HL-60 (cell line): ENCODE results near the gene NANOS2.

Experiments
- DNase-seq, 2 experiments: peaks; one replicate each; pipeline ENCODE4 v3.0.0-alpha.2; 2010 to 2020; ENCODE audit warnings: low read depth in 1 of 2, low spot score in 1 of 2
- H3K27ac ChIP-seq: fragments of 250-450 bp; sonication (Bioruptor Pico); replicated peaks from 2 replicates; pipeline ENCODE4 v1.5.1; 2020; ENCODE audit warnings: mild to moderate bottlenecking, moderate library complexity
- H3K27me3 ChIP-seq: fragments of 250-450 bp; sonication (Bioruptor Pico); 2 replicates; pipeline ENCODE4 v1.5.1; 2021; ENCODE audit warnings: mild to moderate bottlenecking, moderate library complexity; ENCODE audit not compliant: insufficient read depth, poor library complexity, severe bottlenecking
- H3K4me3 ChIP-seq: replicated peaks from 2 replicates; pipeline ENCODE4 v1.5.1; 2011; ENCODE audit warnings: mild to moderate bottlenecking, control low read depth, low read length; ENCODE audit not compliant: insufficient read depth
- GABPA ChIP-seq: IDR thresholded peaks from 2 replicates; pipeline ENCODE4 v1.6.1; 2012; ENCODE audit warnings: low read depth
- POLR2AphosphoS5 ChIP-seq: IDR thresholded peaks from 2 replicates; pipeline ENCODE4 v1.6.1; 2012; ENCODE audit warnings: low read depth
- SPI1 ChIP-seq: IDR thresholded peaks from 2 replicates; pipeline ENCODE4 v1.6.1; 2012; ENCODE audit warnings: low read depth, mild to moderate bottlenecking, borderline replicate concordance
- TF ChIP-seq, protein P1 (sequence below): IDR thresholded peaks from 2 replicates; pipeline ENCODE4 v1.6.1; 2012; ENCODE audit warnings: low read depth; ENCODE audit not compliant: insufficient replicate concordance
- TF ChIP-seq, protein P2 (sequence below): IDR thresholded peaks from one replicate; pipeline ENCODE4 v1.5.1; 2011; ENCODE audit warnings: low read length, control low read depth, inconsistent platforms; ENCODE audit not compliant: insufficient read depth

NANOS2 gene

GRCh38 chr19:45924891-45925447 is 10.4 kb upstream of the NANOS2 start:
- DNase-seq, result no peak
- TF ChIP-seq, protein P1, sequence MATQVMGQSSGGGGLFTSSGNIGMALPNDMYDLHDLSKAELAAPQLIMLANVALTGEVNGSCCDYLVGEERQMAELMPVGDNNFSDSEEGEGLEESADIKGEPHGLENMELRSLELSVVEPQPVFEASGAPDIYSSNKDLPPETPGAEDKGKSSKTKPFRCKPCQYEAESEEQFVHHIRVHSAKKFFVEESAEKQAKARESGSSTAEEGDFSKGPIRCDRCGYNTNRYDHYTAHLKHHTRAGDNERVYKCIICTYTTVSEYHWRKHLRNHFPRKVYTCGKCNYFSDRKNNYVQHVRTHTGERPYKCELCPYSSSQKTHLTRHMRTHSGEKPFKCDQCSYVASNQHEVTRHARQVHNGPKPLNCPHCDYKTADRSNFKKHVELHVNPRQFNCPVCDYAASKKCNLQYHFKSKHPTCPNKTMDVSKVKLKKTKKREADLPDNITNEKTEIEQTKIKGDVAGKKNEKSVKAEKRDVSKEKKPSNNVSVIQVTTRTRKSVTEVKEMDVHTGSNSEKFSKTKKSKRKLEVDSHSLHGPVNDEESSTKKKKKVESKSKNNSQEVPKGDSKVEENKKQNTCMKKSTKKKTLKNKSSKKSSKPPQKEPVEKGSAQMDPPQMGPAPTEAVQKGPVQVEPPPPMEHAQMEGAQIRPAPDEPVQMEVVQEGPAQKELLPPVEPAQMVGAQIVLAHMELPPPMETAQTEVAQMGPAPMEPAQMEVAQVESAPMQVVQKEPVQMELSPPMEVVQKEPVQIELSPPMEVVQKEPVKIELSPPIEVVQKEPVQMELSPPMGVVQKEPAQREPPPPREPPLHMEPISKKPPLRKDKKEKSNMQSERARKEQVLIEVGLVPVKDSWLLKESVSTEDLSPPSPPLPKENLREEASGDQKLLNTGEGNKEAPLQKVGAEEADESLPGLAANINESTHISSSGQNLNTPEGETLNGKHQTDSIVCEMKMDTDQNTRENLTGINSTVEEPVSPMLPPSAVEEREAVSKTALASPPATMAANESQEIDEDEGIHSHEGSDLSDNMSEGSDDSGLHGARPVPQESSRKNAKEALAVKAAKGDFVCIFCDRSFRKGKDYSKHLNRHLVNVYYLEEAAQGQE, result no peak
- no peak for TF ChIP-seq GABPA
- TF ChIP-seq, protein P2, sequence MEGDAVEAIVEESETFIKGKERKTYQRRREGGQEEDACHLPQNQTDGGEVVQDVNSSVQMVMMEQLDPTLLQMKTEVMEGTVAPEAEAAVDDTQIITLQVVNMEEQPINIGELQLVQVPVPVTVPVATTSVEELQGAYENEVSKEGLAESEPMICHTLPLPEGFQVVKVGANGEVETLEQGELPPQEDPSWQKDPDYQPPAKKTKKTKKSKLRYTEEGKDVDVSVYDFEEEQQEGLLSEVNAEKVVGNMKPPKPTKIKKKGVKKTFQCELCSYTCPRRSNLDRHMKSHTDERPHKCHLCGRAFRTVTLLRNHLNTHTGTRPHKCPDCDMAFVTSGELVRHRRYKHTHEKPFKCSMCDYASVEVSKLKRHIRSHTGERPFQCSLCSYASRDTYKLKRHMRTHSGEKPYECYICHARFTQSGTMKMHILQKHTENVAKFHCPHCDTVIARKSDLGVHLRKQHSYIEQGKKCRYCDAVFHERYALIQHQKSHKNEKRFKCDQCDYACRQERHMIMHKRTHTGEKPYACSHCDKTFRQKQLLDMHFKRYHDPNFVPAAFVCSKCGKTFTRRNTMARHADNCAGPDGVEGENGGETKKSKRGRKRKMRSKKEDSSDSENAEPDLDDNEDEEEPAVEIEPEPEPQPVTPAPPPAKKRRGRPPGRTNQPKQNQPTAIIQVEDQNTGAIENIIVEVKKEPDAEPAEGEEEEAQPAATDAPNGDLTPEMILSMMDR, result no peak

GRCh38 chr19:45922281-45922680 is 7.7 kb upstream of the NANOS2 start:
- H3K27me3 ChIP-seq, result no peaks in the 10 kb centered on the region
- TF ChIP-seq SPI1, result no peak
- TF ChIP-seq, protein P2, result no peak
- no peak for TF ChIP-seq GABPA
- TF ChIP-seq, protein P1, result no peak
- no peak for TF ChIP-seq POLR2AphosphoS5
- DNase-seq, result no peak
- H3K27ac ChIP-seq, result no peak overlapping the region
- H3K4me3 ChIP-seq, result no peak overlapping the region

More at GRCh38 chr19:45924891-45925447, 10.4 kb upstream of the NANOS2 start:
- no peaks in the 10 kb centered on the region for H3K27me3 ChIP-seq
- H3K27ac ChIP-seq, result no peak overlapping the region
- H3K4me3 ChIP-seq, result no peak overlapping the region

DNA sequence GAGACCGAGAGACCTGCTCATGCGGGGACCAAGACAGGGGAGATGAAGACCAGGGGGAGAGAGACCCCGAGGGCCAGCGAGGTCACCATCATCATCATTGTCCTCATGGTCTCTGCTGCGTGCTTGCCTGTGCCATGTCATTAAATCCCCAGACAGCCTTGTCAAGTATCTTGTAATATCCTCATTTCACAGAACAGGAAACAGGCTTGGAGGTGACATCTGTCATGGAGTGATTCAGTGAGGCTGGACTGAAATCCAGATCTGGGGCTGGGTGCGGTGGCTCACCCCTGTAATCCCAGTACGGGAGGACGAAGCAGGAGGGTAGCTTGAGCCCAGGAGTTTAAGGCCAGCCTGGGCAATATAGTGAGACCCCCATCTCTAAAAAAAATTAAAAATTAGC is 5.9 kb upstream of the NANOS2 start:
- no peak for DNase-seq

More for the DNA sequence above, 5.9 kb upstream of the NANOS2 start:
- H3K27me3 ChIP-seq, result no peaks in the 10 kb centered on the region
- no peak overlapping the region for H3K4me3 ChIP-seq
- H3K27ac ChIP-seq, result no peak overlapping the region
- TF ChIP-seq SPI1 (no peak), GABPA (no peak), POLR2AphosphoS5 (no peak)
- TF ChIP-seq, protein P1, result no peak
- TF ChIP-seq, protein P2, result no peak
